Astrocyte (in vitro differentiated cells and primary cell): ENCODE data around the gene MYL9. TPM values are rescaled to one million over a fixed set of nuclear protein-coding genes. Genes with fewer than 3 reads are reported as not detected.

Source experiments
- DNase-seq: peaks from one replicate; pipeline ENCODE4 v3.0.0-alpha.2; 2010; ENCODE audit warnings: low read depth
- FAIRE-seq: peaks from 2 replicates; lab custom pipeline; 2011; peaks lifted over from hg19 to GRCh38; lab: Jason Lieb, UNC
- H2AFZ ChIP-seq: 2 replicates; pipeline ENCODE4 v1.6.0; 2012; ENCODE audit warnings: low read depth, low read length, inconsistent platforms
- H3K27ac ChIP-seq: 2 replicates; pipeline ENCODE4 v1.5.1; 2011; ENCODE audit warnings: low read depth, low read length, inconsistent platforms
- H3K27me3 ChIP-seq: 2 replicates; pipeline ENCODE4 v1.6.0; 2011; ENCODE audit warnings: low read length, inconsistent platforms; ENCODE audit not compliant: insufficient read depth
- H3K36me3 ChIP-seq: 2 replicates; pipeline ENCODE4 v1.5.1; 2011; ENCODE audit warnings: low read length, inconsistent platforms; ENCODE audit not compliant: insufficient read depth
- H3K4me1 ChIP-seq: 2 replicates; pipeline ENCODE4 v1.5.1; 2011; ENCODE audit warnings: low read length, inconsistent platforms; ENCODE audit not compliant: insufficient read depth
- H3K4me2 ChIP-seq: 2 replicates; pipeline ENCODE4 v1.6.0; 2012; ENCODE audit warnings: low read length, inconsistent platforms
- H3K4me3 ChIP-seq: 2 replicates; pipeline ENCODE4 v1.5.1; 2011; ENCODE audit warnings: low read depth, mild to moderate bottlenecking, low read length, inconsistent platforms; ENCODE audit not compliant: insufficient read depth
- H3K79me2 ChIP-seq: 2 replicates; pipeline ENCODE4 v1.6.0; 2012; ENCODE audit warnings: mild to moderate bottlenecking, low read length, inconsistent platforms; ENCODE audit not compliant: insufficient read depth
- H3K9ac ChIP-seq: 2 replicates; pipeline ENCODE4 v1.6.0; 2012; ENCODE audit warnings: mild to moderate bottlenecking, low read length, inconsistent platforms
- H3K9me3 ChIP-seq: 2 replicates; pipeline ENCODE4 v1.5.1; 2012; ENCODE audit warnings: low read depth, mild to moderate bottlenecking, low read length, inconsistent platforms; ENCODE audit not compliant: insufficient read depth
- H4K20me1 ChIP-seq: 2 replicates; pipeline ENCODE4 v1.6.0; 2012; ENCODE audit warnings: low read length, inconsistent platforms; ENCODE audit not compliant: insufficient read depth
- H3K27ac Mint-ChIP-seq: one replicate; pipeline ENCODE4 v1.8.0; 2021; ENCODE audit warnings: mild to moderate bottlenecking, mixed read lengths; ENCODE audit not compliant: unreplicated experiment
- H3K27me3 Mint-ChIP-seq: one replicate; pipeline ENCODE4 v1.8.0; 2021; ENCODE audit warnings: low read depth, mixed read lengths; ENCODE audit not compliant: unreplicated experiment
- H3K36me3 Mint-ChIP-seq: one replicate; pipeline ENCODE4 v1.8.0; 2021; ENCODE audit warnings: low read depth, mixed read lengths; ENCODE audit not compliant: unreplicated experiment
- H3K4me1 Mint-ChIP-seq: one replicate; pipeline ENCODE4 v1.8.0; 2021; ENCODE audit warnings: low read depth, mixed read lengths; ENCODE audit not compliant: unreplicated experiment
- H3K4me3 Mint-ChIP-seq: one replicate; pipeline ENCODE4 v1.8.0; 2021; ENCODE audit warnings: mild to moderate bottlenecking, moderate library complexity, mixed read lengths; ENCODE audit not compliant: unreplicated experiment
- H3K9me3 Mint-ChIP-seq: one replicate; pipeline ENCODE4 v1.8.0; 2021; ENCODE audit warnings: mild to moderate bottlenecking, mixed read lengths; ENCODE audit not compliant: unreplicated experiment
- CTCF ChIP-seq: IDR thresholded peaks from 2 replicates; pipeline ENCODE4 v1.5.1; 2011; ENCODE audit warnings: low read depth, mild to moderate bottlenecking, inconsistent platforms, low read length, moderate library complexity; ENCODE audit not compliant: insufficient read depth
- EZH2 ChIP-seq: IDR thresholded peaks from 2 replicates; pipeline ENCODE4 v1.6.1; 2012; ENCODE audit warnings: mild to moderate bottlenecking, low read length, inconsistent platforms; ENCODE audit not compliant: insufficient read depth
- total RNA-seq: library from RNA; stranded (reverse); gene quantifications from 2 replicates; pipeline ENCODE4 v1.2.1, GENCODE V29; 2021

MYL9 gene
- total RNA-seq, 1 donor from 2014 or later: 1,247 TPM

GRCh38 chr20:36527331-36528125 is 13.8 kb upstream of the MYL9 start:
- H3K27me3 ChIP-seq: no peaks in the 10 kb centered on the region
- Mint-ChIP-seq H3K27me3 (no peaks in the 10 kb centered on the region), H3K36me3 (peaks cover 18% of the 10 kb centered on the region), H3K4me1 (no peaks in the 10 kb centered on the region), H3K4me3 (no peak overlapping the region), H3K27ac (no peak overlapping the region), H3K9me3 (no peaks in the 10 kb centered on the region)
- peaks cover 50% of the 10 kb centered on the region for H4K20me1 ChIP-seq
- TF ChIP-seq CTCF (no peak), EZH2 (no peak)
- no peaks in the 10 kb centered on the region for H3K4me1 ChIP-seq
- DNase-seq: no peak
- H3K79me2 ChIP-seq: peaks cover 15% of the 10 kb centered on the region
- H3K9ac ChIP-seq: no peak overlapping the region
- peaks cover 52% of the 10 kb centered on the region for H3K36me3 ChIP-seq
- no peak overlapping the region for H3K4me3 ChIP-seq
- H3K4me2 ChIP-seq: no peak overlapping the region
- FAIRE-seq: no peak
- H3K27ac ChIP-seq: no peak overlapping the region
- H2AFZ ChIP-seq: no peak overlapping the region
- H3K9me3 ChIP-seq: no peaks in the 10 kb centered on the region

GRCh38 chr20:36528176-36528874 is 13.0 kb upstream of the MYL9 start:
- Histone ChIP-seq H3K9me3 (no peaks in the 10 kb centered on the region), H3K79me2 (peaks cover 8% of the 10 kb centered on the region), H3K36me3 (peaks cover 46% of the 10 kb centered on the region), H3K4me1 (no peaks in the 10 kb centered on the region), H2AFZ (no peak overlapping the region), H3K4me3 (no peak overlapping the region), H3K9ac (no peak overlapping the region), H3K27me3 (no peaks in the 10 kb centered on the region), H3K27ac (no peak overlapping the region), H3K4me2 (no peak overlapping the region), H4K20me1 (peaks cover 43% of the 10 kb centered on the region)
- no peaks in the 10 kb centered on the region for H3K4me1 Mint-ChIP-seq
- TF ChIP-seq CTCF (no peak), EZH2 (no peak)
- peaks cover 21% of the 10 kb centered on the region for H3K36me3 Mint-ChIP-seq
- no peak overlapping the region for H3K27ac Mint-ChIP-seq
- no peaks in the 10 kb centered on the region for H3K27me3 Mint-ChIP-seq
- DNase-seq (no peak), FAIRE-seq (no peak)
- no peak overlapping the region for H3K4me3 Mint-ChIP-seq
- no peaks in the 10 kb centered on the region for H3K9me3 Mint-ChIP-seq
